GM21619 (cell line): ENCODE measurements around the gene KCNJ12.
"Not testable (repeated sequence)": the region's sequence is repeated elsewhere in the genome, so short reads cannot be mapped to it uniquely, and the experiment has no call there.

Experiments used
- ATAC-seq: cut with Tn5 transposase; IDR thresholded peaks from one replicate; pipeline ENCODE4 v1.9.1; 2021; ENCODE audit not compliant: unreplicated experiment

The KCNJ12 gene

DNA sequence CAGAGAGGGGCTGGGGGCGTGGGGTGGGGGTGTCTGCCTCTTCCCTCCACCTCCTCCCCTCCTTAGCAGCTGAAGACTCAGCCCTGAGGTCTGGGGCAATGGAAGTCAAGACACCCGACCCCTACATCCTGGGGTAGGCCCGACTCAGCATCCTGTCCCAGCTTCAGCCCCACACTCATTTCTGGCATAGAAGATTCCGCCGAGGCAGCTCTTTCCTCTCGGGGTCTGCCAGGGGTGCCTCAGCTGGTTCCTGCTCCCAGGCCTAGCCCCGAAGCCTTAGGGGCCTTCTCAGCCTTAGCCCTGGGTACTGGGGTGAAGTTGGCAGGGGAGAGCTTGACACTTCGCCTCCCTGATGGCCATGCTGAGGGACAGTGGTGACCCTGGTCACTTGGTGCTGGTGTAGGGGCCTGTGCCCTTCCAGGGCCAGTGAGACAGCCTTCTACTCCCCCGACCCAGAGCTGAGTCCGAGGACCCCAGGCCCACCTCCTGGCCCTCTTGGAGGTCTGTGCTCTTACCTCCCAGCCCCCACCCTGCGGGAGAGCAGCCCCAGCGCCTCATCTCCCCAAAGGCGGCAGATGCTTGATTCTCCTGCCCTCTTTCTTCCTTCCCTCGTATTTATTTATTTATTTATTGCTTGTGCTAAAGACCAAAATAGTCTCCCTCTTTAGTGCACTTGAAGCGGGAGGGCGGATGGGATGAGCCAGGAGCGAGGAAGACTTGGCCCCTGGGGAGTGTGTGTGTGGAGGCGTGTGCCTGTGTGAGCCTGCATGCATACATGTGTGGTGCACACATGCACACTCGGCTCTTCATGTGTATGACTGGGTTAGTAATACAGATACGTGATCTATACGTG lies 42.5 kb downstream of the KCNJ12 start:
- ATAC-seq = no peak

DNA sequence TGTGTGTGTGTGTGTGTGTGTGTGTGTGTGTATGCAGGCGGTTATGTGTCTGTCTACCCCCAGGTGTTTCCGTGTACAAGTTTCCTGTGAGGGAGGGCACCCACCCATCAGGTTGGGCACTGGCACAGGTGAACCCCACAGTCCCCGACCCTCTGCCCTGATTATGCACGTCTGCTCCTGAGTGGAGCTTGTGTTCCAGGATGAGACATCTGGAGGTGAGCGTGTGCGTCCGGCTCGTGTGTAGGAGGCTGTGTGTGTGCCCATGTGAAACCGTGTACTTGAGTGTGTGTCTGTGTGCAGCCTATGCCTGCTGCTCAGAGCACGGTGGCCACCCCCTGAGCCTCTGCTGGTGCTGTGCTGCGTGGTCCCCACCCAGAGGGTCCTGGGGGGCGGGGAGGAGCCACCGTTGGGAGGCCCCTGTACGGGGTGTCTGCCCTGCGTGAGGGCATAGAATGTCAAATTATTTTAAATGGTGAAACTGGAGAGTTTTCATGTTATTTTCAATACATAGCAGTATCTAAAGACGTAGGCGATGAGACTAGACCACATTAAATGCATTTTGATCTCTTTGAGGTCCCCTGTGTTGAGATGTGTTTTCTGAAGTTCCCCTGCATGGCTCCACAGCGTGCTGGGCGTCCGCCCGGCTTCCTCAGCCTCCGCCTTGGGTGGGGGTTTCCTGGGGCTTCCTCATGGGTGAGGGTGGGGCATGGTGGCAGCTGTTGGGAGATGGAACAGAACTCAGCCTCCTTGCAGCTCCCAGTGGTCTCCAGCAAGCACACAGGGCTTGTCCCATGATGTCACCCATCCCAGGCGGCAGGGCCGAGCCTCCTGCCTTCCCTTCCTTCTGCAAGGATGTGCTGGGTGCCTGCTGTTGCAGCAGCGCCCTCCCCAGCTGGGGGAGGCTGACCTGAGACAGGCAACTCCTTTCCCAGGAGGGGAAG lies 43.4 kb downstream of the KCNJ12 start:
- ATAC-seq = no peak

DNA sequence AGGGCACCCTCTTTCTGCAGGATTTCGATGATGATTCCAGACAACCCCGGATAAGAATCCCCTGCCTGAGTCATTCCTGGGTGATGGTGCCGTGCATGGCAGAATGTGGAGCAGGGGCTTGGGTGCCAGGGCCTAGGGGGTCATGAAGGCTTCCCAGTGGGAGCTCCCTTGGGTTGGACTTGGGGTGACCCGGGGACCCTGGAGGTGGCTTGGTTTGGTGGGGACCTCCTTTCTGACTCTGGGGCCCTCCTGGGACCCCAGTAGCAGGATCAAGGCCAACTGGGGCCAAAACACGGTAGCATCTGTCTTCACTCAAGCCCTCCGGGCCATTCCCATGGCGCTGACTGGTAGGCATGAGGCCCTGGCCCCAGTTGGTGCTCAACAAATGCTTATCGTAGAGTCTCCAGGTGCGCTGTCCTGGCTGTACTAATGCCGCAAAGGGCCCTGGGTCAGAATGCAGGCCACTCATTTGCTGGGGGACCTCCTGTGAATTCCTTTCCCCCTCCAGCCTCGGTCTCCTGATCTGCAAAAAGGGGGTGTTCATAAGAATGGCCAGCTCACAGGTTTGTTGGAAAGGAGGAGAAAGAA lies 44.4 kb downstream of the KCNJ12 start:
- ATAC-seq = not testable (repeated sequence)

DNA sequence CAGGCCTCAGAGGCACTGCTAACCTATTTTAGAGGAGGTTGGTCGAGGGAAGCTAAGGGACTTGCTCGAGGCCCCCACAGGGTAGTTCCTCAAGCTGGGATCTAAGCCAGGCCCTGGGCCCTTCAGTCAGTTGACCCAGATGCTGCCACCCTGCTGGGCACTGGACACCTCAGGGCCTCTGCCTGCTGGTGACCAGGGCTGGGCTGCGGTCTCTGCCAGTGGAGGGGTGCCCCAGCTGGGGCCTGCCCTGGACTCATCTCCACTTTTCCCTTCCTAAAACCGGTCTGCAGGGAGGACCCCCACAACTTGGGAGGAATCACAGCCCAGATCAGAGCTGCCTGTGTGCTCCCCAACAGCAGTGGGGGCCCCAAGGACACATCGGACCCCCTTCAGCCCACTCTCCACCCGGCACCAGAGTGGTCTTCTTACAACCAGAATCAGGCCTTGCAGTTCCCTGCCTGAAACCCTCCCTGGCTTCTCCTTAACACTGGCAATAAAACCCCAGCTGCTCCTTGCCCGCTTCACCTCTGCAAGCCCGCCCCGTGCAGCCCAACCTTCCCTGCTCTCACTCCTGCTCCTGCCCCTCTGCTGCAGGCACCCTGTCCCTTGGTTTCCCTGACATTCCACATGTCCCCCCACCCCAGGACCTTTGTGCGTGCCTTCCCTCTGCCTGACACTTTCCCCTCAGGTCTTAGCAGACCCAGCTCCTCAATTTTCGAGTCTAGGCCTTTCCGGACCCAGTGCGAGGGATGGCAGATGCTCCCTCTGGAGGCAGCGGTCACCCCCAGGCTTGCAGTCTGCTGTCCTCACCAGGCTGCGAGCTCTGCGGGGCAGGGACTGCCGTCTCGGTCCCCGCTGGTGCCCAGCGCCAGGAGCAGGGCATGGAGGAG lies 45.5 kb downstream of the KCNJ12 start:
- ATAC-seq = not testable (repeated sequence)

DNA sequence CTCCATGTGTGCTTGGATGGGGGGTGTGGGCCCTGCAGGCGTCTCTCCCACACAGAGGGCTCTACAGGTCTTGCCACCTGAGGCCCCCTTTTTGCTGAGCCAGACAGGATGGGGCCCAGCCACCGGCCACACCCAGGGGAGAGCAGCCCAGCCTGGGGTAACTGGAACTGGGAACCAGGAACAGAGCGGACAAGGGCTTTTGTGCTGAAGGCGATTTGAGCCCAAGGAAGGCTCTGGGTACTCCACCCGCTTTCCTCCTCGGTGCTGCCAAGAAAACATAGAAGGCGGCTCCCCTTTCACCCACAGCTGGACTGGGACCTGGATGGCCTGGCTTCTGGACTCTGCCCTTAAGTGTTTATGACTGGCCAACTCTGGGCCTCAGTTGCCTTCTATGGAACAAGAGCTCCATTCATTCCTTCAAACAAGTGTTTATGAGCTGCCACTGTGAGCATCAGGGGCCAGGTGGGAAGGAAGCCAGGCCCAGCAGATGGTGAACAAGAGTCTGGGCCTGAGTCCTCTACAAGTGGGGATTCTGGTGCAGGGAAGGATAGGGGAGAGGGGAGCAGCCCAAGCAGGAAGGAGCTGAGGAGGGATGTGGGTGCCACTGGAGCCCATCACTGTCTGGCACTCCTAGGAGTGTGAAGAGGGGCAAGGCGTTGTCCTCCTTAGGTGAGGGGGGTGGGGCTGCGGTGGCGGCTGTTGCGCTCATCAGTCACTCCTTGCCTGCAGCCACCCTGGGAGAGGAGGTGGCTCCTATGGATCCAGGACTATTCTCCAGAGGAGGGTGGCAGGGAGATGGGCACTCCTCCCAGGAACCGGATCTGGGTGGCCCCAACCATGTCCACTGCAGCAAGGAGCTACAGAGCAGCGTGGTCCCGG lies 46.4 kb downstream of the KCNJ12 start:
- ATAC-seq = not testable (repeated sequence)

DNA sequence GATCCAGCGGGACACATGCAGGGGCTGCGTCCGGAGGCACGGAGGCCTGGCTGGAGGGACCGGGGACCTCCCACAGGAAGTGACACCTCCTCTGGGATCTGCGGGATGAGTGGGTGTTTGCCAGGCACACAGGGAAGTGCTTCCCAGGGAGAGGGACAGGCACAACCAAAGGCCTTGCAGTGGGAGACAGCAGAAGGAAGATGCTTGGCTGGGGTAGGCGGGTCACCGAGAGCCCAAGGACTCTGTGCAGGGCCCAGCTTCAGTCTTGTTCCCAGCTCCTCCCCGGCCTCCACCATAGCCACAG lies 47.0 kb downstream of the KCNJ12 start:
- not testable (repeated sequence) for ATAC-seq

DNA sequence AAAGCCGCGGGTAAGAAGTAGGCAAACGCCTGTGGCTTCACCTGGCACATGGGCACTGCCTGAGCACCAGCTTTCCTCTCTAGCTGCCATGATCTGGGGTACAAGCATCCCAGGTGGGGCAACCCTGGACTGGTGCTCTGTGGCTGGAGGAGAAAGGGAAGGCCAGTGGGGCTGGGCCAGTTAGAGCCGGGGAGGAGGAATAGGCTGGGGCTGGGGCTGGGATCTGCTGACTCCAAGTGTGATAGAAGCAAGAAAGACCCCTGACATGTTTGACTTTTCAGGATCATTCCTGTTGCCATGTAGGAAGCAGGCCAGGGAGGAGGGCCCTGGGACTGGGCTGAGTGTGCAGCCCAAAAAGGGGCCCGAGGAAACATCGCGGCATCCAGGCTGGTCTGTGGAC lies 48.5 kb downstream of the KCNJ12 start:
- ATAC-seq = not testable (repeated sequence)

DNA sequence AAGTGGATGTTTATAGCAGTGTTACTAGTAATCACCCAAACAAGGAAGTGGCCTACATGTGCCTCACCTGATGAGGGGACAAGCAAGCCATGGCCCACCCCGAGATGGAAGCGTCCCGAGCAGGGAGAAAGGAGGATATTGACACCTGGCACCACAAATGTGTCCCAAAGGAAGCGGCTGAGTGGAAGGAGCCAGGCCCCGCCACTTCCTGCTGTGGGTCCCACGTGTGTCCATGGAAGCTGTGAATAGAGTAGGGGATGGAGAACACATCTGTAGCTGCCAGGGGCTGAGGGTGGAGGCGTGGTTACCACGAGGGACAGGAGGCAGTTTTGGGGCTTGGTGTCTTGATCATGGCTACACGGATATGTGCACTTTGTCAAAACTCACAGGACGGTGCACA lies 49.2 kb downstream of the KCNJ12 start:
- ATAC-seq = no peak

DNA sequence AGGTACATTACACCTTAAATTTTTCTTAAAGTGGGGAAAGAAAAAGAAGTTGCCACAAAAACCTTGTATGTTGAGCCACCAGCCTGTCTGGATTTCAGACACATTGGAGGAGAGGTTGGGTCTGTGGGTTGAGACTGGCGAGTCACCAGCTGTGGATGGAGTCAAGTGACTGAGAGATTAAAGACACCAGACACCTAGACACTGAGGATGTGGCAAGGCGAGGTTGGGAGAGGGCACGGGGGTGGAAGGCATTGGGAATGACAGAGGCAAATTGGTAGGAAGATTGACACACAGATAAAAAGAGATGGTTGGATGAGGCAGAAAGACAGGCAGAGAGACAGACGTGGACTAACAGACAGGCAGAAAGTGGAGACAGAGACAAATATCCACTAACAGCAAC lies 49.6 kb downstream of the KCNJ12 start:
- no peak for ATAC-seq

DNA sequence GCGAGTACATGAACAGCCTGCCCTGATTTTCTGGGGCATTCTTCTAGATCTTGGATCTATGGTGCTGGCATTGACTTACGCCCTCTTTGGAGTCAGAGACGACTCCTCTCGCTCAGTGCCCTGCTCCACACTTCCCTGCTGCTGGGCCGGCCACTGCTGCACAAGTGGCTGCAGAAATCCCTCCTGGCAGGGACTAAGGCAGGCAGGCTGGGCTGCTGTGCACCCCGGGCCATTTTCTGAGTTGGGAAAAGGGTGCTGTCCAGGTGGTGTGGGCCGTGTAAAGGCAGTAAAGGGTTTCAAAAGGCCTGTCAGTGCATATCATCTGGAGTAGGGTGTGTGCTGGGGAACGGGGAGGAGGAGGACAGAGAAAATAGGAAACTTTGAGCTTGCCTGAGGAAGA lies 50.1 kb downstream of the KCNJ12 start:
- not testable (repeated sequence) for ATAC-seq

DNA sequence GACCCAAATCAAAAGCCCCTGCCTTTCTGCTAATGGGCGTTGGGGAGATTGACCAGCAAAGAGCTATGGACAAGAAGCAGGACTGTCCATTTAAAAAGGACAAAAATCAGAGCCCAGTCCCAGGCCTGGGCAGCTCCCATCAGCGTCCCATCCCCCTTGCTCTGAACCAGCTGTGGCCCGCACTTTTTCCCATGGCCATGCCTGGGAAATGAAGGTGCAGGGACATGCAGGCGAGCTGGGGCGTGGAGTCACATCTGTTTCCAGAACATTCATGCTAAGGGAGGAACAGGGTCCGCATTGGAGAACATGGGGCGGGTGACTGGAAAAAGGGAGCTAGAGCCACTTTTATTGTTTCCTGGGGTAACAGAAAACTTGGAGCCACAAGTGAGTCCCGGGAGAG lies 50.7 kb downstream of the KCNJ12 start:
- ATAC-seq = not testable (repeated sequence)

DNA sequence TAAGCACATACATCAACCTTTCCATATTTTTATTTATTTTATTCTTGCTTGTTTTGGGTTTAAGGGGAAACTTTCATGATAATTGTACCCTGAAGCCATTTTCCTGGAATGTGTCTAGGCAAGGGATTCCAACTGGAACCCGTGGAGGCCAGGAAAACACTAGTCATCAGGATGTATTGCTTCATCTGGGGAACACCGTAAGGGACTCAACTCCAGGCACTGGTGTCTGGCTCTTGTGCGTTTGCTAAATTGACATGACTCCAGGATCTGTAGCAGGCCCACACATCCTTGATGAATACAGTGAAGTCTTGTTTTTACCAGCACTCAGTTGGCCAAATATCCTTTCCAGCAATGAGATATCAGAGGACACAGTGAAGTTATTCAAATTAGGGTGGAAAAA lies 51.6 kb downstream of the KCNJ12 start:
- ATAC-seq = not testable (repeated sequence)

DNA sequence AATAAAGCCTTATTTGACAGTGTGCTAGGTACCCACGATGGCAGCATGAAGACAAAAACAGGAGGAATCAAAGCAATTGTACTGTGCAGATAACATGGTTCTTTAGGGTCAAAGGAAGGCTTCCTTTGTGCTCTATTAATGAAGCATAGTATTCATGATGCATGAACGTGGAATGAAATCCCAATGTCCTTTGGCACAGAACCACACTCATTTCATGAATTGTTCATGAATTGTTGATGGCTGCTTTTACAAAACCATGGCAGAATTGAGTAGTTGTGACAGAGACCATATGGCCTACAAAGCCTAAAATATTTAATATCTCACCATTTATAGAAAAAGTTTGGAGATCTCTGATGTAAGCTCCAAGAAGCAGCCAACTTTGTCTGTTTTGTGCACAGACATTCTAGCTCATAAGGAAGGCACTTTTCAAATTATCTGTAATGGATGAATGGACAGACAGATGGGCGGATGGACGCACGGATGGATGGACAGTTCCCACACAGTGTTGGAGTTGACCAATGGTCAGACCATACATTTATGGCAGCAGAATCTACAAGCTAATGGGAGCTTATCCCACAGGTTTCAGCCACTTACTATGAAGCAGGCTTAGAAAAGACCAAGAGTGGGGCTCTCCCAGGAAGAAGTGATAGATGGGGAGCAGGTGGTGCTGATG lies 52.7 kb downstream of the KCNJ12 start:
- ATAC-seq = not testable (repeated sequence)

DNA sequence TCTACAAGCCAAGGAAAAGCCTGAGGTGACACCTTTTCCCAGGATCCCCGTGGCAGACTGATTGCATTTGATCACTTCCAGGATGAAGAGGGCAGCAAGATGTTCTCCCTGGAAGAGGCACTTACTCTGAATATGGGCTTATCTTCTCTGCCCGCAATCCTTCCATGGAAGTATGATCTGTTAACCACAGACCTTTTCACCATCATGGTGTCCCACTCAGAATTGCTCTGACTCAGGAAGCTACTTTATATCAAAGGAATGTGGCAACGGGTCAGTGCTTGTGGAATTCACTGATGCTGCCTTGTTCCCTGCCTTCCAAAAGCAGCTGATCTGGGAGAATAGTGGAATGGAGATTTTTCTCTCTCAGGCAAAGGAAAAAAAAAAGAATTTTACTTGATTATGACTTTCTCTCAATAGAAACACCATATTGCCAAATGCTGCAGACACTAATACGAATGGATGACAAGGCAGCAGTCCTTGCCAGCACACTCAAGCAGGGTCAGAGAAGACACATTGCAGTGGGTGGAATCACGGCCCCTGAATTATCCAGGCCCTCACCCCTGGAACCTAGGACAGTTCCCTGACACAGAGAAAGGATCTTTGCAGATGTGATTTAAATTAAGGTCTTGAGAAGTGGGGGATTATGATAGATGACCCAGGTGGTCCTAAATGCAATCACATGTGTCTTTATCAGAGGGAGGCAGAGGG lies 53.9 kb downstream of the KCNJ12 start:
- not testable (repeated sequence) for ATAC-seq

DNA sequence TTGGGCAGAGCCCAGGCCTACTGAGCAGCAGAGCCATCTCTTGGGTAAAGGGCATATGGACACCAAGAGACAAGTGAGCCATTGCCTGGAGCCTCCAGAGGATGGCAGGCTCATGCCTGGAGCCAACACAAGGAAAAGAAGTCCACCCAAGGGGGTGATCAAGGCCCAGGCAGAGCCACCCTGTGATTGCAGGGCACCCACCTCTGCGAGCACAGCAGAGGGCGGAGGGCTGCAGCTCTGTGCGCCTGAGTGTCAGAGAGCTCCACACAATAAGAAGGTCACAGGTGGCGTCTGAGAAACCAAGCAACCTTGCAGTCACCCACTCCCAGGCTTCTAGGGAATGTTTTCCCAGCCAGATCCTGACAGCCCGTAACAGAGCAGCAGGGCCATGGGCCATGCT lies 57.8 kb downstream of the KCNJ12 start:
- not testable (repeated sequence) for ATAC-seq

DNA sequence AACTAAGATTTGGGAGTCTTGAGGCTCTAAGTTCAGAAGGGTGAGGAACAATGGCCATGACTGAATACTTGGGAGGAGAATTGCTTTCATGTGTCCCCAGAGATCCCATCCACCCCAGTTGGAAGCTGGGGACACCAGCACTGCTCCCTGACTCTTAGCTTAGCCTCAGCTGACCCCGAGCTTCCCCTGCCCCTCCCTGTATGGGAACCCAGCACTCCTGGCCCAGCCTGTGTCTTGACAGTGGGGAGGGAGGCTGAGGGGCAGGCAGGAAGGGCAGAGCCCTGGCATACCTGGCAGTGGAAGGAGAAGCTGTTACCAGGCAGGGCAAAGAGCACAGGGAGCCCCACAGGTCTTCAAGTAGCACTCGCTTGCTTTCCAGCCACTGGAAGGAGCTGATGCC lies 58.8 kb downstream of the KCNJ12 start:
- not testable (repeated sequence) for ATAC-seq

DNA sequence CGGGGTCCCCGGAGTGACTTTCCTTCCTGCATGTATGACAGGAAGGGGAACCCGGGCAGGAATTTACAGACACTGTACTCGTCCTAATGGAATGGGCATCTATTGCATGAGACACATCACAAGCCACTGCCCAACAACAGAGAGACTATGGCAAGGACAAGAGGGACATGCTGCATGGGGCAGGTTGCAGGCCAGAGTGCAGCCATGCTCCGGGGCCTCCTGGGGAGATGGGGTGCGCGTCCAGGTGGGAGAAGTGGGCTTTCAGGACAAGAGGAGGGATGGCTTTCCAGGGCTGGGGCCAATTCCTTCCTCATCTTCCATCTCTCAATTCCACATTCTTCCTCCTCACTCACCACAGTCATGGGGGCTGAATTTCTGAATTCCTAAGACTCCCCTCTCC lies 60.3 kb downstream of the KCNJ12 start:
- not testable (repeated sequence) for ATAC-seq
